OCI-LY3 (cell line): ENCODE measurements around the gene C16orf92.

ENCODE experiments used
- EZH2phosphoT487 ChIP-seq: fragments of 200-600 bp; shearing (Covaris generic); IDR thresholded peaks from 2 replicates; pipeline ENCODE4 v1.6.1; 2018; ENCODE audit warnings: antibody characterized with exemption, mixed run types, low read depth
- TF ChIP-seq, protein P1 (sequence below): fragments of 200-600, 300-600 bp; sonication (generic); IDR thresholded peaks from 2 replicates; pipeline ENCODE4 v1.5.1; 2014; ENCODE audit warnings: antibody characterized with exemption, low read length, low read depth

DNA sequence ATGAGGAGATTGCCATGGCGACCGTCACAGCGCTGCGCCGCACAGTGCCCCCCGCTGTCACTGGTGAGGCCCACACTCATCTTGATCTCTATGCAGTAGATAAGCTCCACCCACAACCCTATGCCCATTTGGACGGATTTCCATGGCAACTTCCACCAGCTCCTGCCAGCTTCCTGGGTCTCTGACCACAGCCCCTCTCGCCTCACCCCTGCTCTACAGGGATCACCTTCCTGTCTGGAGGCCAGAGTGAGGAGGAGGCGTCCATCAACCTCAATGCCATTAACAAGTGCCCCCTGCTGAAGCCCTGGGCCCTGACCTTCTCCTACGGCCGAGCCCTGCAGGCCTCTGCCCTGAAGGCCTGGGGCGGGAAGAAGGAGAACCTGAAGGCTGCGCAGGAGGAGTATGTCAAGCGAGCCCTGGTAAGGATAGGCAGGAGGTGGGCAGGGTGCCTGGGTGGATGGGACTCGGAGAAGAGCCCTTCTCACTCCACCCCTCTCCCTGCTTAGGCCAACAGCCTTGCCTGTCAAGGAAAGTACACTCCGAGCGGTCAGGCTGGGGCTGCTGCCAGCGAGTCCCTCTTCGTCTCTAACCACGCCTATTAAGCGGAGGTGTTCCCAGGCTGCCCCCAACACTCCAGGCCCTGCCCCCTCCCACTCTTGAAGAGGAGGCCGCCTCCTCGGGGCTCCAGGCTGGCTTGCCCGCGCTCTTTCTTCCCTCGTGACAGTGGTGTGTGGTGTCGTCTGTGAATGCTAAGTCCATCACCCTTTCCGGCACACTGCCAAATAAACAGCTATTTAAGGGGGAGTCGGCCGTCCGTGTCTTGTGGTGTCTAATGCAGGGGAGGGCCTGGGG lies 46.8 kb downstream of the C16orf92 start:
- TF ChIP-seq, protein P1, sequence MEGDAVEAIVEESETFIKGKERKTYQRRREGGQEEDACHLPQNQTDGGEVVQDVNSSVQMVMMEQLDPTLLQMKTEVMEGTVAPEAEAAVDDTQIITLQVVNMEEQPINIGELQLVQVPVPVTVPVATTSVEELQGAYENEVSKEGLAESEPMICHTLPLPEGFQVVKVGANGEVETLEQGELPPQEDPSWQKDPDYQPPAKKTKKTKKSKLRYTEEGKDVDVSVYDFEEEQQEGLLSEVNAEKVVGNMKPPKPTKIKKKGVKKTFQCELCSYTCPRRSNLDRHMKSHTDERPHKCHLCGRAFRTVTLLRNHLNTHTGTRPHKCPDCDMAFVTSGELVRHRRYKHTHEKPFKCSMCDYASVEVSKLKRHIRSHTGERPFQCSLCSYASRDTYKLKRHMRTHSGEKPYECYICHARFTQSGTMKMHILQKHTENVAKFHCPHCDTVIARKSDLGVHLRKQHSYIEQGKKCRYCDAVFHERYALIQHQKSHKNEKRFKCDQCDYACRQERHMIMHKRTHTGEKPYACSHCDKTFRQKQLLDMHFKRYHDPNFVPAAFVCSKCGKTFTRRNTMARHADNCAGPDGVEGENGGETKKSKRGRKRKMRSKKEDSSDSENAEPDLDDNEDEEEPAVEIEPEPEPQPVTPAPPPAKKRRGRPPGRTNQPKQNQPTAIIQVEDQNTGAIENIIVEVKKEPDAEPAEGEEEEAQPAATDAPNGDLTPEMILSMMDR = no peak
- no peak for TF ChIP-seq EZH2phosphoT487
